IMR-90 (cell line): ENCODE results near the gene CHDH.

ENCODE experiments used
- BHLHE40 ChIP-seq: fragments of 150-350 bp; IDR thresholded peaks from 2 replicates; pipeline ENCODE4 v1.6.1; 2016; ENCODE audit warnings: mild to moderate bottlenecking, low read depth, low read length
- MAFK ChIP-seq: IDR thresholded peaks from 2 replicates; pipeline ENCODE4 v1.6.1; 2012; ENCODE audit warnings: low read depth, low read length, improper control_type of control experiment
- POLR2A ChIP-seq: IDR thresholded peaks from 2 replicates; pipeline ENCODE4 v1.6.1; 2012; ENCODE audit warnings: mild to moderate bottlenecking, low read depth, low read length
- RAD21 ChIP-seq: IDR thresholded peaks from 2 replicates; pipeline ENCODE4 v1.6.1; 2012; ENCODE audit warnings: low read length, improper control_type of control experiment
- RFX5 ChIP-seq: IDR thresholded peaks from 2 replicates; pipeline ENCODE4 v1.8.0; 2012; ENCODE audit warnings: low read depth, mild to moderate bottlenecking, low read length, moderate library complexity
- TF ChIP-seq, protein P1 (sequence below): conservative IDR thresholded peaks from 2 replicates; pipeline ENCODE4 v1.5.1; 2012; ENCODE audit warnings: mild to moderate bottlenecking, low read depth, low read length, improper control_type of control experiment
- TF ChIP-seq, protein P2 (sequence below): fragments of 150-350 bp; IDR thresholded peaks from 2 replicates; pipeline ENCODE4 v1.6.1; 2017; ENCODE audit warnings: mild to moderate bottlenecking, antibody characterized with exemption, low read length, low read depth

DNA sequence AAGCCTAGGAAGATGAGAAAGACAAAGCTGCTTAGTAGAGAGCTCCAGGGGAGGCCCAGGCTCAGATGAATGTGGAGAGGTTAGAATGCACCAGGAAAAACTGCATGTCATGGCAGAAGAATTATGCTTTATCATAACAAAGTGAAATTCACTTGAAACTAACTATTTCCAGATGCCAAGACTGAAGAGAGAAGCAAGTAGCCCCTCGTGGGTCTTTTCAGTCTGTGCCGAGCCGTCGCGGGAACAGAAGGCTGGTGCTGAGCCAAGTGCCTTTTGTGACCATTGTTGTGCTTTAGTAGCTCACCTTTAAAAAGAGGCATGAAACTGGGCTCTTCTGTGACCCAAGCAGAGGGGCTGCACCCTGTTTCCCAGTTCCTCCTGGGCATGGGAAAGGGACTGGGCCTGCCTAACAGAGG is 73.2 kb downstream of the CHDH start:
- TF ChIP-seq, protein P1, sequence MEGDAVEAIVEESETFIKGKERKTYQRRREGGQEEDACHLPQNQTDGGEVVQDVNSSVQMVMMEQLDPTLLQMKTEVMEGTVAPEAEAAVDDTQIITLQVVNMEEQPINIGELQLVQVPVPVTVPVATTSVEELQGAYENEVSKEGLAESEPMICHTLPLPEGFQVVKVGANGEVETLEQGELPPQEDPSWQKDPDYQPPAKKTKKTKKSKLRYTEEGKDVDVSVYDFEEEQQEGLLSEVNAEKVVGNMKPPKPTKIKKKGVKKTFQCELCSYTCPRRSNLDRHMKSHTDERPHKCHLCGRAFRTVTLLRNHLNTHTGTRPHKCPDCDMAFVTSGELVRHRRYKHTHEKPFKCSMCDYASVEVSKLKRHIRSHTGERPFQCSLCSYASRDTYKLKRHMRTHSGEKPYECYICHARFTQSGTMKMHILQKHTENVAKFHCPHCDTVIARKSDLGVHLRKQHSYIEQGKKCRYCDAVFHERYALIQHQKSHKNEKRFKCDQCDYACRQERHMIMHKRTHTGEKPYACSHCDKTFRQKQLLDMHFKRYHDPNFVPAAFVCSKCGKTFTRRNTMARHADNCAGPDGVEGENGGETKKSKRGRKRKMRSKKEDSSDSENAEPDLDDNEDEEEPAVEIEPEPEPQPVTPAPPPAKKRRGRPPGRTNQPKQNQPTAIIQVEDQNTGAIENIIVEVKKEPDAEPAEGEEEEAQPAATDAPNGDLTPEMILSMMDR = no peak
- no peak for TF ChIP-seq RAD21
- no peak for TF ChIP-seq RFX5
- no peak for TF ChIP-seq BHLHE40
- TF ChIP-seq, protein P2, sequence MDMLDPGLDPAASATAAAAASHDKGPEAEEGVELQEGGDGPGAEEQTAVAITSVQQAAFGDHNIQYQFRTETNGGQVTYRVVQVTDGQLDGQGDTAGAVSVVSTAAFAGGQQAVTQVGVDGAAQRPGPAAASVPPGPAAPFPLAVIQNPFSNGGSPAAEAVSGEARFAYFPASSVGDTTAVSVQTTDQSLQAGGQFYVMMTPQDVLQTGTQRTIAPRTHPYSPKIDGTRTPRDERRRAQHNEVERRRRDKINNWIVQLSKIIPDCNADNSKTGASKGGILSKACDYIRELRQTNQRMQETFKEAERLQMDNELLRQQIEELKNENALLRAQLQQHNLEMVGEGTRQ = no peak
- TF ChIP-seq POLR2A = no peak
- TF ChIP-seq MAFK = no peak
